ENCODE data around the gene CES3. TPM values are rescaled to one million over a fixed set of nuclear protein-coding genes. Genes with fewer than 3 reads are reported as not detected.

CES3 gene
- total RNA-seq, 2 experiments from 2014 or later, result 1.4 to 2.7 TPM

DNA sequence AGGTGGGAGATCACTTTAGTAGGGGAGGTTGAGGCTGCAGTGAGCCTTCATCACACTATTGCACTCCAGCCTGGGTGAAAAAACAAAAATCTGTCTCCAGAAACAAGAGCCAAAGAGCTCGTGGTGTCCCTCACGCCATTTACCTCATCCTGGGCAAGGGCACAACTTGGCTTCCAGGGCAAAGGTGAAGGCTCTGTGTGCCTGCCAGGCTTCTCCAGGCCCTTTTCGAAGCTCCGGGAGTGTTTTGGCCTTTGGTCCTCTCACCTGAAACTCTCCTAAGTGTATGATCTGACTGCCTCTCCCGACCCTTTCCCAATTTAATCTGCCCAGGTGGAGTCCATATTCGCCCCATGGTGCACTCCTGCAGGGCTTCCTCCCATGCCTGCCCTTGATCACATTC lies 11.6 kb upstream of the CES3 start:
- Histone ChIP-seq H3K4me1 (ENCODE audit: insufficient read depth, low read length, poor library complexity, severe bottlenecking) (peaks cover 5% of the 10 kb centered on the region), H3K36me3 (ENCODE audit: insufficient read depth, low read length) (no peaks in the 10 kb centered on the region), H3K9me3 (ENCODE audit: low read length) (no peaks in the 10 kb centered on the region), H2AFZ (ENCODE audit: low read length) (no peak overlapping the region), H3K79me2 (ENCODE audit: insufficient read depth, low read depth, low read length) (no peaks in the 10 kb centered on the region), H4K20me1 (ENCODE audit: insufficient read depth, low read length) (no peaks in the 10 kb centered on the region), H3K9me2 (ENCODE audit: insufficient read depth, low read length) (no peaks in the 10 kb centered on the region), H3K4me2 (ENCODE audit: low read length) (no peak overlapping the region), H3K4me3 (ENCODE audit: low read depth, low read length, poor library complexity, severe bottlenecking) (no peak overlapping the region), H3K27ac (ENCODE audit: low read depth, low read length, poor library complexity, severe bottlenecking) (no peak overlapping the region)
- CTCF ChIA-PET (ENCODE audit: unreplicated experiment), result no interaction called here
- POLR2A ChIA-PET, result interaction anchor here (0.7 kb wide), 1 partner anchor 64 kb away, joined by 4 read pairs; no protein-coding TSS in a partner anchor
- no peak for DNase-seq (ENCODE audit: low spot score)
- intact Hi-C loops (cut with micrococcal nuclease; ENCODE audit: unreplicated experiment), result no loop called here
- TF ChIP-seq, protein P1, sequence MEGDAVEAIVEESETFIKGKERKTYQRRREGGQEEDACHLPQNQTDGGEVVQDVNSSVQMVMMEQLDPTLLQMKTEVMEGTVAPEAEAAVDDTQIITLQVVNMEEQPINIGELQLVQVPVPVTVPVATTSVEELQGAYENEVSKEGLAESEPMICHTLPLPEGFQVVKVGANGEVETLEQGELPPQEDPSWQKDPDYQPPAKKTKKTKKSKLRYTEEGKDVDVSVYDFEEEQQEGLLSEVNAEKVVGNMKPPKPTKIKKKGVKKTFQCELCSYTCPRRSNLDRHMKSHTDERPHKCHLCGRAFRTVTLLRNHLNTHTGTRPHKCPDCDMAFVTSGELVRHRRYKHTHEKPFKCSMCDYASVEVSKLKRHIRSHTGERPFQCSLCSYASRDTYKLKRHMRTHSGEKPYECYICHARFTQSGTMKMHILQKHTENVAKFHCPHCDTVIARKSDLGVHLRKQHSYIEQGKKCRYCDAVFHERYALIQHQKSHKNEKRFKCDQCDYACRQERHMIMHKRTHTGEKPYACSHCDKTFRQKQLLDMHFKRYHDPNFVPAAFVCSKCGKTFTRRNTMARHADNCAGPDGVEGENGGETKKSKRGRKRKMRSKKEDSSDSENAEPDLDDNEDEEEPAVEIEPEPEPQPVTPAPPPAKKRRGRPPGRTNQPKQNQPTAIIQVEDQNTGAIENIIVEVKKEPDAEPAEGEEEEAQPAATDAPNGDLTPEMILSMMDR (conservative IDR thresholded peaks at IDR 0.05; ENCODE audit: low read length), result no peak
- no TSS peak for BruUV-seq (replicated peaks)

DNA sequence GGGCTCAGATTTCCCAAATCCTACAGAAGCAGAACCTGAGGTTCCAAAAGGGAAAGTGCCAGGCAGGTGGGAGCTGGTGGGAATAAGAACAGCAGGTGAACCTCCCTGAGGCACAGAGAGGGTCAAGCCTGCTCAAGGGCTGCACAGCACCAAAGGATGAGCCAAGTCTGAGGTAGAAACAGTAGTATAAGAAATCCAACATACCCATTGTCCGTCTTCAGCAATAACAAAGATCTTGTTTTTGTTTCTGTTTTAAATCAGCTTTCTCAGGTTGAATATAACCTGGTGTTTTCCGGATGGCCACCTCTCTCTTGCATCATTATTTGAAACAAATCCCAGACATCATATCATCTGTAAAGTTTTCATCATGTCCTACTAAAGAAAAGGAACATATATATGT lies 10.6 kb upstream of the CES3 start:
- no peaks in the 10 kb centered on the region for H3K36me3 ChIP-seq (ENCODE audit: insufficient read depth, low read length)
- DNase-seq (ENCODE audit: low spot score), result no peak
- no peaks in the 10 kb centered on the region for H3K79me2 ChIP-seq (ENCODE audit: insufficient read depth, low read depth, low read length)
- no peak overlapping the region for H3K4me3 ChIP-seq (ENCODE audit: low read depth, low read length, poor library complexity, severe bottlenecking)
- no peak overlapping the region for H2AFZ ChIP-seq (ENCODE audit: low read length)
- H3K4me2 ChIP-seq (ENCODE audit: low read length), result no peak overlapping the region
- no peaks in the 10 kb centered on the region for H4K20me1 ChIP-seq (ENCODE audit: insufficient read depth, low read length)
- H3K9me3 ChIP-seq (ENCODE audit: low read length), result no peaks in the 10 kb centered on the region
- CTCF ChIA-PET (ENCODE audit: unreplicated experiment), result no interaction called here
- peaks cover 5% of the 10 kb centered on the region for H3K4me1 ChIP-seq (ENCODE audit: insufficient read depth, low read length, poor library complexity, severe bottlenecking)
- POLR2A ChIA-PET, result no interaction called here
- intact Hi-C loops (cut with micrococcal nuclease; ENCODE audit: unreplicated experiment), result loop anchor here (5.0 kb wide), 1 partner anchor 53 kb away; no protein-coding TSS in a partner anchor
- no TSS peak for BruUV-seq (replicated peaks)
- no peak overlapping the region for H3K27ac ChIP-seq (ENCODE audit: low read depth, low read length, poor library complexity, severe bottlenecking)
- no peaks in the 10 kb centered on the region for H3K9me2 ChIP-seq (ENCODE audit: insufficient read depth, low read length)
- TF ChIP-seq EZH2phosphoT487 (IDR thresholded peaks at IDR 0.05; ENCODE audit: borderline replicate concordance, low read depth, low read length), result no peak
- TF ChIP-seq, protein P1 (conservative IDR thresholded peaks at IDR 0.05; ENCODE audit: low read length), result no peak

DNA sequence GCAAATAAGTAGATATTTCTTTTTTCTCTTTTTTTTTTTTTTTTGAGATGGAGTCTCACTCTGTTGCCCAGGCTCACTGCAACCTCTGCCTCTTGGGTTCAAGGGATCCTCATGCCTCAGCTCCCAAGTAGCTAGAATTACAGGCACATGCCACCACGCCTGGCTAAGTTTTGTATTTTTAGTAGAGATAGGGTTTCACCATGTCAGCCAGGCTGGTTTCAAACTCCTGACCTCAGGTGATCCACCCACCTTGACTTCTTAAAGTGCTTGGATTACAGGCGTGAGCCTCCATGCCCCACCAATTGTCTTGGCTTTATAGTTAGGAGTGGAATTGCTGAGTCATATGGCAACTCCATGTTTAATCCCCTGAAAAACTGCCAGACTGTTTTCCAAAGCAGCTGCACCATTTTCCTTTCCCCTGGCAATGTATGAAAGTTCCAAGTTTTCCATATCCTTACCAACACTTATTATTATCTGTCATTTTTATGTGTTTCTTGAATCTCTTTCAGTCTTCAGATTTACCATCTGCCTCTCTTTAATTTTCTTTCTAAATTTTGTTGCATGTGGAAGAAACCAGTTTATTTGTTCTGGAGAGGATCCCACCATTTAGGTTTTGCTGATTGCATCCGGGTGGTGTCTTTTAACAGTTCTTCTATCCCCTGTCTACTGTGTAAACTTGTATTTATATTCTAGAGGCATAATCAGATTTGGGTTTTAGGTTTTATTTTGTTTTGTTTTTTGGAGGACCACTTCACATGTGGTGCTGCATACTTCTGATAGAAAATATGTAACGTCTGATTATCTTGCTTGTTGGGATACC lies 9.9 kb upstream of the CES3 start:
- Histone ChIP-seq H3K36me3 (ENCODE audit: insufficient read depth, low read length) (no peaks in the 10 kb centered on the region), H3K4me2 (ENCODE audit: low read length) (no peak overlapping the region), H3K4me3 (ENCODE audit: low read depth, low read length, poor library complexity, severe bottlenecking) (no peak overlapping the region), H3K9me3 (ENCODE audit: low read length) (no peaks in the 10 kb centered on the region), H3K4me1 (ENCODE audit: insufficient read depth, low read length, poor library complexity, severe bottlenecking) (peaks cover 5% of the 10 kb centered on the region), H2AFZ (ENCODE audit: low read length) (no peak overlapping the region), H3K27ac (ENCODE audit: low read depth, low read length, poor library complexity, severe bottlenecking) (no peak overlapping the region), H3K79me2 (ENCODE audit: insufficient read depth, low read depth, low read length) (no peaks in the 10 kb centered on the region), H4K20me1 (ENCODE audit: insufficient read depth, low read length) (no peaks in the 10 kb centered on the region), H3K9me2 (ENCODE audit: insufficient read depth, low read length) (no peaks in the 10 kb centered on the region)
- BruUV-seq (replicated peaks), result no TSS peak
- no peak for DNase-seq (ENCODE audit: low spot score)
- ChIA-PET CTCF (ENCODE audit: unreplicated experiment) (no interaction called here), POLR2A (no interaction called here)
- intact Hi-C loops (cut with micrococcal nuclease; ENCODE audit: unreplicated experiment), result loop anchor here (5.0 kb wide), 1 partner anchor 54 kb away; no protein-coding TSS in a partner anchor
- TF ChIP-seq EZH2phosphoT487 (IDR thresholded peaks at IDR 0.05; ENCODE audit: borderline replicate concordance, low read depth, low read length), result no peak
- TF ChIP-seq, protein P1 (conservative IDR thresholded peaks at IDR 0.05; ENCODE audit: low read length), result no peak

Data from OCI-LY7 (cell line).